SK-N-SH treated with all-trans-retinoic acid at 6 μM for 48 hours (cell line): ENCODE data around the gene TRMO.

Experiments
- ARNTL ChIP-seq: fragments of 450-650 bp; formaldehyde crosslinking; IDR thresholded peaks from 2 replicates; pipeline ENCODE4 v1.5.0; 2020; ENCODE audit warnings: low read depth, mild to moderate bottlenecking, moderate library complexity, borderline replicate concordance
- CREB5 ChIP-seq: fragments of 250-450 bp; sonication (Bioruptor Pico); IDR thresholded peaks from 2 replicates; pipeline ENCODE4 v1.5.1; 2020; ENCODE audit warnings: low read depth, mild to moderate bottlenecking, moderate library complexity
- GLIS3 ChIP-seq: fragments of 250-450 bp; sonication (Bioruptor Pico); IDR thresholded peaks from 2 replicates; pipeline ENCODE4 v1.5.0; 2020; ENCODE audit warnings: mild to moderate bottlenecking, moderate library complexity
- PATZ1 ChIP-seq: fragments of 250-450 bp; sonication (Bioruptor Pico); IDR thresholded peaks from 2 replicates; pipeline ENCODE4 v1.8.0; 2020; ENCODE audit warnings: mild to moderate bottlenecking, moderate library complexity, borderline replicate concordance
- POU6F1 ChIP-seq: fragments of 250-450 bp; sonication (Bioruptor Pico); IDR thresholded peaks from 2 replicates; pipeline ENCODE4 v1.8.0; 2021; ENCODE audit warnings: low read depth, mild to moderate bottlenecking, moderate library complexity, borderline replicate concordance
- PPARA ChIP-seq: fragments of 250-450 bp; sonication (Bioruptor Pico); IDR thresholded peaks from 2 replicates; pipeline ENCODE4 v1.5.0; 2020; ENCODE audit warnings: mild to moderate bottlenecking, borderline replicate concordance
- RARB ChIP-seq: fragments of 250-450 bp; sonication (Bioruptor Pico); IDR thresholded peaks from 2 replicates; pipeline ENCODE4 v1.8.0; 2021; ENCODE audit warnings: mild to moderate bottlenecking, moderate library complexity
- ZFP3 ChIP-seq: fragments of 250-450 bp; sonication (Bioruptor Pico); IDR thresholded peaks from 2 replicates; pipeline ENCODE4 v1.5.0; 2020; ENCODE audit warnings: mild to moderate bottlenecking, moderate library complexity
- ZNF565 ChIP-seq: fragments of 450-650 bp; formaldehyde crosslinking; conservative IDR thresholded peaks from 2 replicates; pipeline ENCODE4 v1.5.0; 2020; ENCODE audit warnings: low read depth, mild to moderate bottlenecking, moderate library complexity

GRCh38 chr9:97970165-97970564 lies 47.9 kb upstream of the TRMO start:
- TF ChIP-seq CREB5 (CRISPR knock-in tag) (no peak), RARB (CRISPR knock-in tag) (no peak), POU6F1 (CRISPR knock-in tag) (no peak), ZFP3 (CRISPR knock-in tag) (no peak), ARNTL (no peak), PATZ1 (no peak), ZNF565 (CRISPR knock-in tag) (no peak), PPARA (no peak), GLIS3 (CRISPR knock-in tag) (no peak)
